GM19023 (cell line): ENCODE results near the gene CBX7.

Experiments used
- ATAC-seq: cut with Tn5 transposase; IDR thresholded peaks from one replicate; pipeline ENCODE4 v1.9.1; 2021; ENCODE audit warnings: mild to moderate bottlenecking, moderate library complexity; ENCODE audit not compliant: unreplicated experiment

The CBX7 gene

GRCh38 chr22:39152511-39153219 lies at the start of gene CBX7:
CBX7 (minus strand) TSS chr22:39152680; CDS start chr22:39152444, 236 bp downstream.
- peak; percentile 75 for ATAC-seq

- ATAC-seq: no peak
Measured at GRCh38 chr22:39197578-39197977, 45.1 kb upstream of the CBX7 start.

- ATAC-seq: no peak
Measured at GRCh38 chr22:39194098-39194497, 41.6 kb upstream of the CBX7 start.

DNA sequence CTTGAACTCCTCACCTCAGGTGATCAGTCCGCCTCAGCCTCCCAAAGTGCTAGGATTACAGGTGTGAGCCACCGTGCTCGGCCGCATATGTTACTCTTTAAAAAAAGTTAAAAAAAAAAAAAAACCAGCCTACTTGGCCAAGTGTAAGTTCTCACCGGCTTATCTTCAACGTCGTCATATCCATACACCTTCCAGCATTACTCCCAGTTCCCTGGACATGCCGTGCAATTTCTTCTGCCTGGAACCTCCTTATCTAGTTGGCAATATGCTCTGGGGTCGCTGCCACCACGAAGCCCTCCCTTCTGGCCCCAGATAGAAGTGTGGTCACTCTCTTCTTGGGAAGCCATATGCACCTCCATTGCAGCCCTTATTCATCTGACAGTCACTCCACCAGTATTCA lies 36.3 kb upstream of the CBX7 start:
- ATAC-seq: no peak

- ATAC-seq: no peak
Measured at GRCh38 chr22:39185601-39186012, 33.1 kb upstream of the CBX7 start.

DNA sequence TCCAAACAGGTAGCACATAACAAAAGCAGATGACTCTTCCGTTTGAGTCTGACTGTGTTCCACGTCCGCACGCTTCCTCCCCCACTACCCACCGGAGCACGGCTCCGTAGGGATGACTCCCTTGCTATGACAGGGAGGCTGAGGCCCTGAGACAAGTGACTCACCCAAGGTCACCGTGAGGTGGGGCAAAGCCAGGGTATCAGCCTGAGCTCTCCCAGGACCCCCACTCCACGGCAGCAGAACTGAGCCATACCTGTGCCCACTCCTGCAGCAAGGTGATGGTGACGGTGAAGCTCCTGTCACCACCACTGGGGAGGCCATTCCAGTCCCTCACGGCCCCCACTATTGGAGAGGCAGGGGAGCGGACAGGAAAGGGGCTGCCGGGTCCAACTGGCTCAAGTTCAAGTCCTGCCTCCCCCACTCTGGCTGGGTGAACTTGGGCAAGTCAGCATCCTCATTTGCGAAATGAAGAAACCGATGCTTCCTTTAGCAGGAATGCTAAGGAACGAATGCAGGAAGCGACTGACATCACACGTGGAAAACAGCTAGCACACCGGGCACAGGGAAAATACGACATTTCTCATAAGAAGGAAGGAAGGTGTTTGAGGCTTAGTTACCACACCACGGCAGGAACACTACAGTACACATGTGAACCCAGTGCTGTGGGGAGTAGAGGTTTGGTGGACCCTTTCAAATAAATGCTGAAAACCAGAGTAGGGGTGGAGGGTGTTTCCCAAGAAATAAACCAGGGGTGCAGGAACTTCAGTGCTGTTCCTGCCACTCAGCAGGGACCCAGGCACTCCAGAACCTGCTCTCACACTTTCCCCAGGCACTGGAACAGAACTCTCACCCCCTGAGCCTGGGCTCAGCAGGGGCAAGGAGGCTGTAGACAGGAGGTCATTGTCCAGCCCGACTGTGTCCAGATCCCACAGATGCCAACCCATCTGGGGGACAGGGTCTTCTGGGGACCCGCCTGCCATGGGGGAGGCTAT lies 32.4 kb upstream of the CBX7 start:
- no peak for ATAC-seq

- no peak for ATAC-seq
Measured at GRCh38 chr22:39183991-39184585, 31.6 kb upstream of the CBX7 start.

DNA sequence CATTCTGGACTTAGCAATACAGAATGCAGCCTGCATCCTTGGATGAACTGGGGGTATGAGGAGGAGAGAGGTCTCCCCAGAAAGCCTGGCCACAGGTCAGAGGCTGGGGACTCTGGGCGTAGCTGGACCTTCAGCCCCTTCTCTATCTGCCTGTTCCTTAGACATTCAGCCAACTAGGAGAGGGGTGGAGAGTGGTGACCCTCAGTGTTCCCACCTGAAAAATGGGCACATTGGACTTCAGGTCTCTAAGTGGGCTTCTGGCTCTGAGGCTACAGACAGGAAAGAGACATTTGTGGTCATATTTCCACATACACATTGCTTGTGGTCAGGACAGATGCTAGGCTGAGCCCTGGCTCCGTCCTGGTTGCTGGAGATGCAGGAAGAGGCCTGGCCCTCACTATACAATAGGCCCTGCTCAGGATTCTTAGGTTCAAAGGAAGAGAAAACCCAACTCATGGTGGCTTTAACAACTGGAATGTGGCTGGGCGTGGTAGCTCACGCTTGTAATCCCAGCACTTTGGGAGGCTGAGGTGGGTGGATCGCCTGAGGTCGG lies 30.1 kb upstream of the CBX7 start:
- ATAC-seq: no peak

DNA sequence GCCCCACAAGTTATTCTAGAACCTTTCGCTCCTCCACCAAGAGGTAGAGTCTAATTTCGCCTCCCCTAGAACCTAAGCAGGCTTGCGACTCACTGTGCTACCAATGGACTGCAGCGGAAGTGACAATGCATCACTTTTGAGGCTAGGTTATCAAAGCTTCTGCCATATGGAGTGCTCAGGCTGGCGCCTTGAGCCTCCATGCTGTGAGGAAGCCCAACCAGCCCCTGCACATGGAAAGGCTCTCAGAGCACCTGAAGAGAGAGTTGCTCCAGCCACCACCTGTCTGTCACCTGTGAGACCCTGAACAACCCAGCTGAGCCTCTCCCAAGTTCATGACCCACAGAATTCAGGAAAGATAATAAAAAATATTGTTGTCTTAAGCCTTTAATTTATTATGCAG lies 29.3 kb upstream of the CBX7 start:
- ATAC-seq: no peak

GRCh38 chr22:39181356-39181755 lies 28.9 kb upstream of the CBX7 start:
- ATAC-seq: no peak

GRCh38 chr22:39179841-39180335 lies 27.4 kb upstream of the CBX7 start:
- no peak for ATAC-seq

GRCh38 chr22:39179401-39179827 lies 26.9 kb upstream of the CBX7 start:
- ATAC-seq: no peak

- ATAC-seq: no peak
Measured at GRCh38 chr22:39178206-39179111, 26.0 kb upstream of the CBX7 start.

DNA sequence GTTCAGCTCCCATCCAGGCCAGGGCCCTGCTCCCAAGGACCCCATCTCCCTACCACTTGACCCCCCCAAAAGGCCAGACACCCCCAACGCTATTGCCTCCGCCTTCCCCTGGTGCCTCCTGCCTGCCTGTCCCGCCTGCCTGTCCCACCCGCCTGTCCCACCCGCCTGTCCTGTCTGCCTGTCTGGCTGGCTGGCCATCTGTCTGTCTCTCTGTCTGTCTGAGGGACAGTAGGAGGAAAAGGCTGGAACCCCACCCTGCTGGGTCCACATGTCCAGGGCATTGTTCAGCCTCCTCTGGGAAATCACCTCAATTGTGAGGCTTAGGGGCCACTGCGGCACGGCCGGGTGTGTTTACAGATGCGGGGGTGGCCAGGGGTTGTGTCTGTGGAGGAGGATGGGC lies 25.3 kb upstream of the CBX7 start:
- ATAC-seq: no peak

DNA sequence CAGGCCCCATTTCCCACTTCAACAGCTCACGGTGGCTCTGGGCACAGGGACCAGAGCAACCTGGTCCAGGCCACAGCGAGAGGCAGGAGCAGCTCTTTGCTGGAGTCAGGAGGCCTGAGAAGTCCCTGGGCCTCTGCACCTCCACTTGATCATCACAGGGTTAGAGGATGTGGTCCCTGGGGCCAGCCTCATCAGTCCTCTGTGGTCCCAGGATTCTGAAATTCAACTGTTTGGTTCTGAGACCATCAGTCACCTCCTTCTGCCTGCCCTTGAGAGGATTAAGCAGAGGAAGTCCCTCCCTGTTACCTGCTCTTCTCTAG lies 24.9 kb upstream of the CBX7 start:
- ATAC-seq: no peak

DNA sequence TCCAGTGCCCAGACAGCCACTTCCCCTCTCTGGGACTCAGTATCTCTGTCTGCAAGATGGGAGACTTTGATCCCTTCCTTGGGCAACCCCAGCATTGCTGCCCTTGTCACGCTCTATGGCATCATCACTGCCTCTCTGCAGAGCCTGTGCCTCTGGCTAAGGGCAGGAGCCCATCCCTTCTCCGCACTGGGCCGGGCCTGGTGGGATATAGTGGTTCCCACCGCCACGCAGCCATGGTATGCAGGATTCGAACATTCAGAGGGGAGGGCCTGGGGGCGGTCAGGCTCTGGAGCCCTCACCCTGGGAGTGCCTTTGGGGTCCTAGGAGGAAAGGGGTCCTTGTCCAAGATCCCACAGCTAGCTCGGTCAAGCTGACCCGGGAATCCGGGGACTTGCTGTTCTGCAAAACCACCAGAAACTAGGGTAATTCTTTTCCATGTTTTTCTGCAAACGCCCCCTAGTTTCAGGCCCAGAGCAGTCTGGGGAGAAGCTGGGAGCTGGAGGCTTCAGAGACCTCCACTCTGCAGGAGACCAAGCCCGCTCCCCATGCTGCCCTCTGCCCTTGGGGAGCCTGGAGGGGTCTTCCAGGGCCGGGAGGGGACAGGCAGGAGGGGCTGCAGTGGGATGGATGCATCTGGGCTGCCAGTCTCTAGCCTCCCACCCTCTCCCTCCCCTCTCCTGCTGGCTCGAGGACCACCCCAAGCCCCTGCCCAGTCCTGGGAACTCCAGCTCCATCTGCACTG lies 24.4 kb upstream of the CBX7 start:
- no peak for ATAC-seq

- no peak for ATAC-seq
Measured at GRCh38 chr22:39176143-39176713, 23.7 kb upstream of the CBX7 start.

GRCh38 chr22:39175353-39176142 lies 23.1 kb upstream of the CBX7 start:
- ATAC-seq: no peak
